ENCODE results near the gene CDK14. TPM values are rescaled to one million over a fixed set of nuclear protein-coding genes. Genes with fewer than 3 reads are reported as not detected.

Gene CDK14
- total RNA-seq, 4 donors from 2014 or later, result 22.2 to 36.3 (median 28.6) TPM

- H3K4me3 ChIP-seq, result no peak overlapping the region
- no peaks in the 10 kb centered on the region for H3K36me3 ChIP-seq
- H3K9me3 ChIP-seq, result no peaks in the 10 kb centered on the region
- H3K27me3 ChIP-seq, result no peaks in the 10 kb centered on the region
- TF ChIP-seq CTCF (IDR thresholded peaks at IDR 0.05) (no peak), POLR2A (IDR thresholded peaks at IDR 0.05) (no peak), EP300 (IDR thresholded peaks at IDR 0.05) (no peak)
- H3K4me1 ChIP-seq, result peaks cover 0 to 24% (median 2%) of the 10 kb centered on the region in 4 donors
- 74 to 80% methylated on average over 3 of the region's 3 CpGs for WGBS, 2 donors
- DNase-seq (ENCODE audit: low spot score in 2 of 2), result no peak
- H3K27ac ChIP-seq, result no peak overlapping the region
Observed at GRCh38 chr7:90760892-90761291, 164.8 kb downstream of the CDK14 start.

GRCh38 chr7:90761584-90761983 is 165.5 kb downstream of the CDK14 start:
- no peak overlapping the region for H3K27ac ChIP-seq
- H3K4me3 ChIP-seq, result no peak overlapping the region
- H3K9me3 ChIP-seq, result no peaks in the 10 kb centered on the region
- TF ChIP-seq POLR2A (IDR thresholded peaks at IDR 0.05) (no peak), CTCF (IDR thresholded peaks at IDR 0.05) (no peak), EP300 (IDR thresholded peaks at IDR 0.05) (no peak)
- WGBS, 2 donors, result 96 to 100% methylated on average over 1 of the region's 1 CpG
- DNase-seq (ENCODE audit: low spot score in 2 of 2), result no peak
- H3K27me3 ChIP-seq, result no peaks in the 10 kb centered on the region
- H3K36me3 ChIP-seq, result no peaks in the 10 kb centered on the region
- H3K4me1 ChIP-seq, result peaks cover 0 to 27% (median 2%) of the 10 kb centered on the region in 4 donors

GRCh38 chr7:90763108-90763507 is 167.0 kb downstream of the CDK14 start:
- peaks cover 0 to 30% (median 2%) of the 10 kb centered on the region in 4 donors for H3K4me1 ChIP-seq
- no peak for TF ChIP-seq POLR2A (IDR thresholded peaks at IDR 0.05)
- TF ChIP-seq EP300 (IDR thresholded peaks at IDR 0.05), result no peak
- no peak for TF ChIP-seq CTCF (IDR thresholded peaks at IDR 0.05)
- WGBS, 2 donors, result 87% methylated on average over 6 of the region's 6 CpGs
- H3K9me3 ChIP-seq, result no peaks in the 10 kb centered on the region
- H3K27me3 ChIP-seq, result no peaks in the 10 kb centered on the region
- H3K27ac ChIP-seq, result no peak overlapping the region
- no peak for DNase-seq (ENCODE audit: low spot score in 2 of 2)
- H3K4me3 ChIP-seq, result no peak overlapping the region
- no peaks in the 10 kb centered on the region for H3K36me3 ChIP-seq

GRCh38 chr7:90764848-90765570 is 168.9 kb downstream of the CDK14 start:
- H3K9me3 ChIP-seq, result no peaks in the 10 kb centered on the region
- WGBS, 2 donors, result 78 to 79% methylated on average over 2 of the region's 2 CpGs

More at GRCh38 chr7:90764848-90765570, 168.9 kb downstream of the CDK14 start:
- no peak for TF ChIP-seq EP300 (IDR thresholded peaks at IDR 0.05)
- TF ChIP-seq CTCF (IDR thresholded peaks at IDR 0.05), result no peak
- TF ChIP-seq POLR2A (IDR thresholded peaks at IDR 0.05), result no peak
- Histone ChIP-seq H3K4me1 (peaks cover 0 to 21% (median 4%) of the 10 kb centered on the region in 4 donors), H3K27me3 (no peaks in the 10 kb centered on the region), H3K27ac (peak overlapping the region in 1 of 4 donors; percentile 30), H3K36me3 (no peaks in the 10 kb centered on the region), H3K4me3 (no peak overlapping the region)
- DNase-seq (ENCODE audit: low spot score in 2 of 2), result no peak
